ENCODE measurements around the gene MLLT11. TPM values are rescaled to one million over a fixed set of nuclear protein-coding genes. Genes with fewer than 3 reads are reported as not detected.

Gene MLLT11
- total and polyA plus RNA-seq, 7 donors, result 1.2 to 35.8 (median 4.0) TPM

GRCh38 chr1:151058692-151059091 is 1.5 kb upstream of the MLLT11 start:
- DNase-seq (no peak), ATAC-seq (peak in 2 of 4 donors; percentile 13 to 16)
- intact Hi-C loops (cut with DNase I), result loop anchor here in 1 of 2 donors (5.0 kb wide), 1 partner anchor 36 kb away; no protein-coding TSS in a partner anchor
- Histone ChIP-seq H3K27me3 (ENCODE audit: insufficient read depth in 3 of 3, low read length in 2 of 3) (no peaks in the 10 kb centered on the region), H3K4me3 (peak overlapping the region; percentile 83), H3K9me3 (no peaks in the 10 kb centered on the region), H3K4me1 (peaks cover 31% of the 10 kb centered on the region), H3K27ac (peak overlapping the region; percentile 90), H3K36me3 (ENCODE audit: insufficient read depth in 1 of 2, low read depth in 1 of 2) (peaks cover 4 to 38% of the 10 kb centered on the region in 2 donors)
- 1 to 3% (median 2%) methylated on average over 10 of the region's 10 CpGs for WGBS, 3 donors
- TF ChIP-seq CTCF (IDR thresholded peaks at IDR 0.05), result no peak

GRCh38 chr1:151059109-151060006 is 839 bp upstream of the MLLT11 start, which contains the start of gene CDC42SE1:
Gene CDC42SE1, minus strand, starts transcription at chr1:151059622. Its CDS starts 3,892 bp downstream, at chr1:151055730.
- peak within 1 kb of the TSS; percentile 90 for H3K27ac ChIP-seq
- no peaks in the 10 kb centered on the region for H3K27me3 ChIP-seq (ENCODE audit: insufficient read depth in 3 of 3, low read length in 2 of 3)
- ATAC-seq (peak; percentile 94 to 97 (median 95)), DNase-seq (peak; percentile 85 to 92)
- intact Hi-C loops (cut with DNase I), result loop anchor here (5.0 kb wide), 2 partner anchors 32 to 37 kb away; no protein-coding TSS in a partner anchor
- WGBS, 3 donors, result 0 to 1% (median 1%) methylated on average over 43 to 58 of the region's 58 CpGs
- peaks cover 4 to 31% of the 10 kb centered on the region in 2 donors for H3K36me3 ChIP-seq (ENCODE audit: insufficient read depth in 1 of 2, low read depth in 1 of 2)
- peak; percentile 81 for TF ChIP-seq CTCF (IDR thresholded peaks at IDR 0.05)
- H3K4me1 ChIP-seq, result peaks cover 31% of the 10 kb centered on the region
- no peaks in the 10 kb centered on the region for H3K9me3 ChIP-seq
- peak within 1 kb of the TSS; percentile 83 for H3K4me3 ChIP-seq

- Histone ChIP-seq H3K36me3 (ENCODE audit: insufficient read depth in 1 of 2, low read depth in 1 of 2) (peaks cover 0 to 16% of the 10 kb centered on the region in 2 donors), H3K4me1 (peaks cover 31% of the 10 kb centered on the region), H3K9me3 (no peaks in the 10 kb centered on the region), H3K27me3 (ENCODE audit: insufficient read depth in 3 of 3, low read length in 2 of 3) (no peaks in the 10 kb centered on the region), H3K27ac (peak overlapping the region; percentile 90), H3K4me3 (peak overlapping the region; percentile 83)
- intact Hi-C loops (cut with DNase I), result loop anchor here in 1 of 2 donors (5.0 kb wide), 1 partner anchor 34 kb away; no protein-coding TSS in a partner anchor
- no peak for TF ChIP-seq CTCF (IDR thresholded peaks at IDR 0.05)
- WGBS, 3 donors, result 68 to 74% (median 70%) methylated on average over 4 of the region's 4 CpGs
- no peak for ATAC-seq
- DNase-seq, result no peak
Measured at GRCh38 chr1:151060657-151061421, 642 bp downstream of the MLLT11 start.

- H3K27ac ChIP-seq, result no peak overlapping the region
- peaks cover 23% of the 10 kb centered on the region for H3K4me1 ChIP-seq
- H3K9me3 ChIP-seq, result no peaks in the 10 kb centered on the region
- no peaks in the 10 kb centered on the region for H3K27me3 ChIP-seq (ENCODE audit: insufficient read depth in 3 of 3, low read length in 2 of 3)
- TF ChIP-seq CTCF (IDR thresholded peaks at IDR 0.05), result no peak
- ATAC-seq, result no peak
- WGBS, 3 donors, result 85 to 90% (median 87%) methylated on average over 2 of the region's 2 CpGs
- H3K4me3 ChIP-seq, result peak overlapping the region; percentile 22
- DNase-seq, result no peak
- H3K36me3 ChIP-seq (ENCODE audit: insufficient read depth in 1 of 2, low read depth in 1 of 2), result peaks cover 0 to 8% of the 10 kb centered on the region in 2 donors
- intact Hi-C loops (cut with DNase I), result loop anchor here in 1 of 2 donors (5.0 kb wide), 1 partner anchor 34 kb away; no protein-coding TSS in a partner anchor
Measured at GRCh38 chr1:151061704-151062103, 1.5 kb downstream of the MLLT11 start.
